Stomach (tissue), 9 donors: Measurements from ENCODE around the gene SLC25A34. TPM values are rescaled to one million over a fixed set of nuclear protein-coding genes. Genes with fewer than 3 reads are reported as not detected.

Experiments used
- DNase-seq, 2 donors: peaks; one replicate each; pipeline versions ENCODE4 v3.0.0 to v3.0.0-alpha.2; 2013 to 2019
- H3K27ac ChIP-seq, 5 donors: fragments of 200-600 bp in 4 of 5; sonication (generic) in 4 of 5; one replicate each; pipeline ENCODE4 v1.5.1; 2013 to 2019; ENCODE audit warnings: mild to moderate bottlenecking in 1 of 5, moderate library complexity in 1 of 5
- H3K27me3 ChIP-seq, 3 donors: fragments of 200-600 bp; sonication (generic); one replicate each; pipeline ENCODE4 v1.5.1; 2017 to 2019; ENCODE audit warnings: mixed run types in 1 of 3
- H3K36me3 ChIP-seq, 4 donors: fragments of 200-600 bp; sonication (generic); 1 replicate in 3 of 4; 2 replicates in 1 of 4; pipeline ENCODE4 v1.5.1; 2016 to 2019
- H3K4me1 ChIP-seq, 4 donors: fragments of 200-600 bp; sonication (generic); one replicate each; pipeline ENCODE4 v1.5.1; 2016 to 2019
- H3K4me3 ChIP-seq, 4 donors: fragments of 200-600 bp; sonication (generic) in 3 of 4; one replicate each; pipeline ENCODE4 v1.5.1; 2016 to 2019; ENCODE audit warnings: mild to moderate bottlenecking in 1 of 4
- H3K9me3 ChIP-seq, 4 donors: fragments of 200-600 bp; sonication (generic); one replicate each; pipeline ENCODE4 v1.5.1; 2016 to 2019
- EP300 ChIP-seq: sonication (generic); formaldehyde crosslinking; IDR thresholded peaks from one replicate; pipeline ENCODE4 v1.6.1; 2017; ENCODE audit warnings: antibody characterized with exemption
- POLR2A ChIP-seq, 4 donors: fragments of 450-650 bp; IDR thresholded peaks; one replicate each; pipeline ENCODE4 v1.6.1; 2016; ENCODE audit warnings: antibody characterized with exemption in 4 of 4, control low read depth in 2 of 4, mild to moderate bottlenecking in 1 of 4, moderate library complexity in 1 of 4
- POLR2AphosphoS5 ChIP-seq, 3 donors: sonication (generic); formaldehyde crosslinking; IDR thresholded peaks; one replicate each; pipeline ENCODE4 v1.6.1; 2016; ENCODE audit warnings: antibody characterized with exemption in 3 of 3
- WGBS, 5 donors: extraction: QIAGEN DNeasy Blood & Tissue Kit in 3 of 5; methylation state at CpG; one replicate each; pipeline versions ENCODE4 v1.1.5 to v1.1.7; 2013 to 2018; 5-methylcytosine and 5-hydroxymethylcytosine counted together
- intact Hi-C: fragments of 100-400 bp; cut with DNase I; formaldehyde crosslinking; loops from one replicate; pipeline ENCODE4 v1.15.1; 2023; ENCODE audit warnings: low total_unique reads
- polyA plus RNA-seq, 3 donors: library from polyadenylated mRNA; stranded (reverse); fragments of 200-250 nt; gene quantifications; one replicate each; pipeline ENCODE4 v1.2.3, GENCODE V29; 2013
- total RNA-seq, 5 donors: library from RNA; depleted of rRNA; stranded (reverse); fragments of >200 nt; gene quantifications; one replicate each; pipeline versions ENCODE4 v1.1.0 to v1.2.3, GENCODE V29; 2014 to 2016
- TF ChIP-seq, protein P1 (sequence below), 7 experiments: fragments of 450-650 bp in 4 of 7; fragments of 200-600 bp in 3 of 7; sonication (generic) in 3 of 7; IDR thresholded peaks; one replicate each; pipeline ENCODE4 v1.5.1; 2016 to 2019; ENCODE audit warnings: antibody characterized with exemption in 7 of 7, control low read depth in 2 of 7, mild to moderate bottlenecking in 1 of 7
- donor health status: healthy with polysubstance abuse.
- donor health status: Bipolar disorder and iron deficiency.
- donor health status: healthy.

The SLC25A34 gene
- total and polyA plus RNA-seq, 8 donors, result 0.75 to 16.9 (median 3.6) TPM; not detected in 1

- WGBS, 5 donors, result 84 to 97% (median 95%) methylated on average over 8 of the region's 8 CpGs
- peaks cover 13 to 27% (median 17%) of the 10 kb centered on the region in 4 donors for H3K4me1 ChIP-seq
- TF ChIP-seq POLR2A (IDR thresholded peaks at IDR 0.05), result no peak
- TF ChIP-seq EP300, result no peak
- TF ChIP-seq, protein P1, sequence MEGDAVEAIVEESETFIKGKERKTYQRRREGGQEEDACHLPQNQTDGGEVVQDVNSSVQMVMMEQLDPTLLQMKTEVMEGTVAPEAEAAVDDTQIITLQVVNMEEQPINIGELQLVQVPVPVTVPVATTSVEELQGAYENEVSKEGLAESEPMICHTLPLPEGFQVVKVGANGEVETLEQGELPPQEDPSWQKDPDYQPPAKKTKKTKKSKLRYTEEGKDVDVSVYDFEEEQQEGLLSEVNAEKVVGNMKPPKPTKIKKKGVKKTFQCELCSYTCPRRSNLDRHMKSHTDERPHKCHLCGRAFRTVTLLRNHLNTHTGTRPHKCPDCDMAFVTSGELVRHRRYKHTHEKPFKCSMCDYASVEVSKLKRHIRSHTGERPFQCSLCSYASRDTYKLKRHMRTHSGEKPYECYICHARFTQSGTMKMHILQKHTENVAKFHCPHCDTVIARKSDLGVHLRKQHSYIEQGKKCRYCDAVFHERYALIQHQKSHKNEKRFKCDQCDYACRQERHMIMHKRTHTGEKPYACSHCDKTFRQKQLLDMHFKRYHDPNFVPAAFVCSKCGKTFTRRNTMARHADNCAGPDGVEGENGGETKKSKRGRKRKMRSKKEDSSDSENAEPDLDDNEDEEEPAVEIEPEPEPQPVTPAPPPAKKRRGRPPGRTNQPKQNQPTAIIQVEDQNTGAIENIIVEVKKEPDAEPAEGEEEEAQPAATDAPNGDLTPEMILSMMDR (IDR thresholded peaks at IDR 0.05), result no peak
- TF ChIP-seq POLR2AphosphoS5 (IDR thresholded peaks at IDR 0.05), result no peak
These were observed 49.6 kb downstream of the SLC25A34 start for GRCh38 chr1:15785683-15786082.

DNA sequence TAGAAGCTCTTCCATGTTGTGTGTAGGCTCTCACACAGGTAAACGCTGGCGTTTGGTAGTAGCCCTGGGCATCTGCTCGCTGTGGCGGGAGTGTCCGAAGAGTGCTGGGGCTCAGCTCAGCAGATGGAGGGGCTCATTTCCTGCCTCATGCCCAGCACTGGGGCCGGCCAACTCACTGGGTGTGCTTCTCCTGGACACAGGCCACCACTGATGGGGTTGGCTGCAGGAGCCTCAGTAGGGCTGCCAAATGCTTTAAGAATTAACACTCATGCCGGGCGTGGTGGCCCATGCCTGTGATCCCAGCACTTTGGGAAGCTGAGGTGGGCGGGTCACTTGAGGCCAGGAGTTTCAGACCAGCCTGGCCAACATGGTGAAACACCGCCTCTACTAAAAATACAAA lies 50.5 kb downstream of the SLC25A34 start:
- no peak overlapping the region for H3K4me3 ChIP-seq
- H3K9me3 ChIP-seq, result no peaks in the 10 kb centered on the region
- peaks cover 9 to 46% (median 43%) of the 10 kb centered on the region in 4 donors for H3K36me3 ChIP-seq
- 59 to 66% (median 63%) methylated on average over 9 to 10 of the region's 10 CpGs for WGBS, 5 donors
- H3K27ac ChIP-seq, result peak overlapping the region in 1 of 5 donors; percentile 46
- TF ChIP-seq POLR2AphosphoS5 (IDR thresholded peaks at IDR 0.05) (no peak), EP300 (no peak), POLR2A (IDR thresholded peaks at IDR 0.05) (no peak)
- TF ChIP-seq, protein P1 (IDR thresholded peaks at IDR 0.05), result no peak
- no peak for DNase-seq
- no peaks in the 10 kb centered on the region for H3K27me3 ChIP-seq
- intact Hi-C loops, result no loop called here
- H3K4me1 ChIP-seq, result peaks cover 11 to 22% (median 12%) of the 10 kb centered on the region in 4 donors

More at GRCh38 chr1:15785683-15786082, 49.6 kb downstream of the SLC25A34 start:
- intact Hi-C loops, result no loop called here
- Histone ChIP-seq H3K4me3 (no peak overlapping the region), H3K27me3 (no peaks in the 10 kb centered on the region), H3K9me3 (no peaks in the 10 kb centered on the region), H3K27ac (peak overlapping the region in 1 of 5 donors; percentile 46), H3K36me3 (peaks cover 9 to 54% (median 47%) of the 10 kb centered on the region in 4 donors)
- DNase-seq, result no peak

GRCh38 chr1:15788624-15789301 lies 52.7 kb downstream of the SLC25A34 start:
- intact Hi-C loops, result no loop called here
- no peaks in the 10 kb centered on the region for H3K9me3 ChIP-seq
- peak in 1 of 2 donors; percentile 45 for DNase-seq
- 58 to 72% (median 70%) methylated on average over 13 of the region's 13 CpGs for WGBS, 5 donors
- peak overlapping the region in 4 of 5 donors; percentile 16 to 68 (median 48) for H3K27ac ChIP-seq
- H3K4me1 ChIP-seq, result peaks cover 11 to 31% (median 15%) of the 10 kb centered on the region in 4 donors
- no peak overlapping the region for H3K4me3 ChIP-seq
- TF ChIP-seq POLR2AphosphoS5 (IDR thresholded peaks at IDR 0.05) (no peak), EP300 (no peak), POLR2A (IDR thresholded peaks at IDR 0.05) (no peak)
- TF ChIP-seq, protein P1 (IDR thresholded peaks at IDR 0.05), result no peak
- no peaks in the 10 kb centered on the region for H3K27me3 ChIP-seq
- peaks cover 9 to 25% (median 24%) of the 10 kb centered on the region in 4 donors for H3K36me3 ChIP-seq

Other genes starting within 250 kb of the SLC25A34 start
- gene CASP9, start 212.0 kb upstream of the SLC25A34 start, total RNA-seq, result 100 to 1,000 TPM in 1 of 5 donors, 10 to 100 TPM in 2, 1 to 10 TPM in 2; 8.3 to 125 (median 23.9) TPM
- 10 to 100 TPM in 2 of 3 donors, 1 to 10 TPM in 1; 9.5 to 16.6 (median 16.0) TPM for gene CASP9, start 212.0 kb upstream of the SLC25A34 start, polyA plus RNA-seq
- gene DNAJC16, start 209.4 kb upstream of the SLC25A34 start, total RNA-seq, result 10 to 100 TPM in 4 of 5 donors, 1 to 10 TPM in 1; 2.9 to 26.4 (median 21.7) TPM
- 1 to 10 TPM; 1.8 to 3.8 (median 2.6) TPM for gene DNAJC16, start 209.4 kb upstream of the SLC25A34 start, polyA plus RNA-seq
- 1 to 10 TPM in 2 of 5 donors, under 1 TPM in 1, not detected in 2; 0.14 to 9.8 (median 4.6) TPM for gene AGMAT, start 151.2 kb upstream of the SLC25A34 start, total RNA-seq
- under 1 TPM; 0.35 to 0.56 (median 0.46) TPM for gene AGMAT, start 151.2 kb upstream of the SLC25A34 start, polyA plus RNA-seq
- 100 to 1,000 TPM in 1 of 5 donors, 10 to 100 TPM in 4; 12.7 to 261 (median 42.8) TPM for gene DDI2, start 118.8 kb upstream of the SLC25A34 start, total RNA-seq
- 1 to 10 TPM; 3.1 to 5.0 (median 4.1) TPM for gene DDI2, start 118.8 kb upstream of the SLC25A34 start, polyA plus RNA-seq
- gene PLEKHM2, start 51.9 kb upstream of the SLC25A34 start, total RNA-seq, result 10 to 100 TPM; 22.3 to 63.0 (median 36.2) TPM
- gene PLEKHM2, start 51.9 kb upstream of the SLC25A34 start, polyA plus RNA-seq, result 10 to 100 TPM; 19.3 to 33.9 (median 25.2) TPM
- 1 to 10 TPM in 2 of 5 donors, not detected in 3; 2.2 to 4.9 TPM for gene TMEM82, start 6.2 kb downstream of the SLC25A34 start, total RNA-seq
- gene TMEM82, start 6.2 kb downstream of the SLC25A34 start, polyA plus RNA-seq, result under 1 TPM in 2 of 3 donors, not detected in 1; 0.10 to 0.75 TPM
- gene FBLIM1, start 22.5 kb downstream of the SLC25A34 start, total RNA-seq, result 10 to 100 TPM; 47.0 to 92.1 (median 81.3) TPM
- gene FBLIM1, start 22.5 kb downstream of the SLC25A34 start, polyA plus RNA-seq, result 100 to 1,000 TPM in 1 of 3 donors, 10 to 100 TPM in 2; 17.5 to 128 (median 44.6) TPM
- 10 to 100 TPM in 1 of 5 donors, 1 to 10 TPM in 2, under 1 TPM in 1, not detected in 1; 0.58 to 11.0 (median 2.0) TPM for gene UQCRHL, start 71.4 kb downstream of the SLC25A34 start, total RNA-seq
- gene UQCRHL, start 71.4 kb downstream of the SLC25A34 start, polyA plus RNA-seq, result 1 to 10 TPM; 2.4 to 3.4 (median 3.2) TPM
- 100 to 1,000 TPM in 1 of 5 donors, 10 to 100 TPM in 4; 16.8 to 114 (median 44.9) TPM for gene SPEN, start 111.4 kb downstream of the SLC25A34 start, total RNA-seq
- gene SPEN, start 111.4 kb downstream of the SLC25A34 start, polyA plus RNA-seq, result 10 to 100 TPM in 1 of 3 donors, 1 to 10 TPM in 2; 5.6 to 14.7 (median 8.7) TPM
- gene ZBTB17, start 239.8 kb downstream of the SLC25A34 start, total RNA-seq, result 100 to 1,000 TPM in 1 of 5 donors, 10 to 100 TPM in 4; 13.0 to 136 (median 65.9) TPM
- gene ZBTB17, start 239.8 kb downstream of the SLC25A34 start, polyA plus RNA-seq, result 10 to 100 TPM; 40.7 to 46.3 (median 44.2) TPM